Fibroblast of lung (primary cell): ENCODE data around the gene CAMKMT.

ENCODE experiments used
- EZH2 ChIP-seq: IDR thresholded peaks from 2 replicates; pipeline ENCODE4 v1.5.1; 2012; ENCODE audit warnings: low read length, control low read depth, mild to moderate bottlenecking; ENCODE audit errors: missing control alignments
- TF ChIP-seq, protein P1 (sequence below), 2 donors: IDR thresholded peaks in 1 of 2; conservative IDR thresholded peaks in 1 of 2; 1 replicate in 1 of 2; 2 replicates in 1 of 2; pipeline ENCODE4 v1.5.1; 2011 to 2012; ENCODE audit warnings: low read length in 2 of 2, control low read depth in 1 of 2, inconsistent platforms in 1 of 2, low read depth in 1 of 2, mild to moderate bottlenecking in 1 of 2

DNA sequence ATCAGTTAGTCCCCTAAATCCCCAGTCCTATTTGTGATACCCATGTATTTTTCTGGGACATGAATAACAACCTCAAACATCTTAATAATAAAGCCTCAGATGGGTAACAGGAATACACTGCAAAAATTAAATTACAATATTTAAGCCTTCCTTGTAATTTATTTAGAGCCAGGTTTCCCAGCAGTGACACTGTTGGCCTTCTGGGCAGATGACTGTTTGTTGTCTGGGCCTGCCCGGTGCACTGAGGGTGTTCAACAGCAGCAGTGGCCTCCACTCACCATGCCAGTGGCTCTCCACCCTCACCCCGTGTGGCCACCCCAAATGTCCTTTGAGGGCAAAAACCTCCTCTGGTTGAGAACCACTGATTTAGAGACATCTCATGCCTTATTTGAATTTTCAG is 309.5 kb downstream of the CAMKMT start:
- TF ChIP-seq, protein P1, sequence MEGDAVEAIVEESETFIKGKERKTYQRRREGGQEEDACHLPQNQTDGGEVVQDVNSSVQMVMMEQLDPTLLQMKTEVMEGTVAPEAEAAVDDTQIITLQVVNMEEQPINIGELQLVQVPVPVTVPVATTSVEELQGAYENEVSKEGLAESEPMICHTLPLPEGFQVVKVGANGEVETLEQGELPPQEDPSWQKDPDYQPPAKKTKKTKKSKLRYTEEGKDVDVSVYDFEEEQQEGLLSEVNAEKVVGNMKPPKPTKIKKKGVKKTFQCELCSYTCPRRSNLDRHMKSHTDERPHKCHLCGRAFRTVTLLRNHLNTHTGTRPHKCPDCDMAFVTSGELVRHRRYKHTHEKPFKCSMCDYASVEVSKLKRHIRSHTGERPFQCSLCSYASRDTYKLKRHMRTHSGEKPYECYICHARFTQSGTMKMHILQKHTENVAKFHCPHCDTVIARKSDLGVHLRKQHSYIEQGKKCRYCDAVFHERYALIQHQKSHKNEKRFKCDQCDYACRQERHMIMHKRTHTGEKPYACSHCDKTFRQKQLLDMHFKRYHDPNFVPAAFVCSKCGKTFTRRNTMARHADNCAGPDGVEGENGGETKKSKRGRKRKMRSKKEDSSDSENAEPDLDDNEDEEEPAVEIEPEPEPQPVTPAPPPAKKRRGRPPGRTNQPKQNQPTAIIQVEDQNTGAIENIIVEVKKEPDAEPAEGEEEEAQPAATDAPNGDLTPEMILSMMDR (conservative IDR thresholded peaks at IDR 0.05 in 1 of 2, IDR thresholded peaks at IDR 0.05 in 1 of 2; ENCODE audit: low read depth in 1 of 2, low read length in 2 of 2) = no peak
- no peak for TF ChIP-seq EZH2
